Keratinocyte (primary cell): Measurements from ENCODE around the gene PRKN. TPM values are rescaled to one million over a fixed set of nuclear protein-coding genes. Genes with fewer than 3 reads are reported as not detected.

ENCODE experiments used
- DNase-seq: peaks from one replicate; pipeline ENCODE4 v3.0.0-alpha.2; 2011; ENCODE audit warnings: low read depth, missing footprints, low spot score
- FAIRE-seq: peaks from 2 replicates; lab custom pipeline; 2011; peaks lifted over from hg19 to GRCh38; lab: Jason Lieb, UNC
- H2AFZ ChIP-seq: 2 replicates; pipeline ENCODE4 v1.6.0; 2012; ENCODE audit warnings: low read length, control low read depth, inconsistent platforms; ENCODE audit not compliant: control insufficient read depth
- H3K27ac ChIP-seq: 2 replicates; pipeline ENCODE4 v1.5.1; 2011; ENCODE audit warnings: low read length; ENCODE audit not compliant: control insufficient read depth, insufficient read depth
- H3K27me3 ChIP-seq: 3 replicates; pipeline ENCODE4 v1.6.0; 2011; ENCODE audit warnings: low read length; ENCODE audit not compliant: control insufficient read depth, insufficient read depth; ENCODE audit errors: extremely low read depth
- H3K36me3 ChIP-seq, 2 experiments: 2 replicates in 1 of 2; 3 replicates in 1 of 2; pipeline ENCODE4 v1.5.1; 2011; ENCODE audit warnings: low read length in 2 of 2, mild to moderate bottlenecking in 1 of 2; ENCODE audit not compliant: control insufficient read depth in 2 of 2, insufficient read depth in 2 of 2; ENCODE audit errors: extremely low read depth in 1 of 2
- H3K4me1 ChIP-seq: 3 replicates; pipeline ENCODE4 v1.5.1; 2011; ENCODE audit warnings: low read length; ENCODE audit not compliant: control insufficient read depth, insufficient read depth; ENCODE audit errors: extremely low read depth
- H3K4me2 ChIP-seq: 3 replicates; pipeline ENCODE4 v1.6.0; 2011; ENCODE audit warnings: low read depth, low read length; ENCODE audit not compliant: control insufficient read depth, insufficient read depth; ENCODE audit errors: extremely low read depth
- H3K4me3 ChIP-seq, 3 experiments: fragments of 200-600 bp in 1 of 3; sonication (generic) in 1 of 3; 2 replicates in 2 of 3; 3 replicates in 1 of 3; pipeline ENCODE4 v1.5.1; 2011 to 2016; ENCODE audit warnings: low read length in 3 of 3, mild to moderate bottlenecking in 3 of 3, control low read depth in 2 of 3, inconsistent platforms in 1 of 3, low read depth in 1 of 3, mixed read lengths in 1 of 3, mixed run types in 1 of 3, moderate library complexity in 1 of 3; ENCODE audit not compliant: control insufficient read depth in 2 of 3, insufficient read depth in 2 of 3; ENCODE audit errors: extremely low read depth in 1 of 3
- H3K79me2 ChIP-seq: 2 replicates; pipeline ENCODE4 v1.6.0; 2012; ENCODE audit warnings: low read length; ENCODE audit not compliant: control insufficient read depth, insufficient read depth
- H3K9ac ChIP-seq: 3 replicates; pipeline ENCODE4 v1.6.0; 2011; ENCODE audit warnings: low read length; ENCODE audit not compliant: control insufficient read depth, insufficient read depth; ENCODE audit errors: extremely low read depth
- H3K9me1 ChIP-seq: 3 replicates; pipeline ENCODE4 v1.6.0; 2011; ENCODE audit warnings: low read length; ENCODE audit not compliant: control insufficient read depth, insufficient read depth; ENCODE audit errors: extremely low read depth
- H3K9me3 ChIP-seq: 2 replicates; pipeline ENCODE4 v1.5.1; 2012; ENCODE audit warnings: low read depth, low read length; ENCODE audit not compliant: control insufficient read depth
- H4K20me1 ChIP-seq: 3 replicates; pipeline ENCODE4 v1.6.0; 2011; ENCODE audit warnings: low read length; ENCODE audit not compliant: control insufficient read depth, insufficient read depth; ENCODE audit errors: extremely low read depth
- CTCF ChIP-seq, 3 experiments: IDR thresholded peaks in 1 of 3; conservative IDR thresholded peaks in 1 of 3; optimal IDR thresholded peaks in 1 of 3; 2 replicates in 2 of 3; 3 replicates in 1 of 3; pipeline versions ENCODE3 to v1.5.1; 2011; ENCODE audit warnings: low read length in 3 of 3, mild to moderate bottlenecking in 3 of 3, moderate library complexity in 2 of 3, control low read depth in 1 of 3, inconsistent platforms in 1 of 3; ENCODE audit not compliant: insufficient read depth in 2 of 3; ENCODE audit errors: extremely low read depth in 1 of 3
- EZH2 ChIP-seq: IDR thresholded peaks from one replicate; pipeline ENCODE4 v1.6.1; 2012; ENCODE audit warnings: inconsistent platforms, mild to moderate bottlenecking, low read length, moderate library complexity
- dilution Hi-C: fragments of 300-500 bp; cut with MboI; formaldehyde crosslinking; loops from one replicate; pipeline ENCODE4 v1.7.0; 2020; ENCODE audit warnings: low sequenced_read_pairs; ENCODE audit not compliant: extremely low pct_ligation_motif_present
- polyA plus RNA-seq, 5 experiments: library from polyadenylated mRNA; depleted of rRNA in 3 of 5; stranded (reverse) in 3 of 5; stranded (forward) in 1 of 5; unstranded in 1 of 5; fragments of >200 nt; gene quantifications; 1 replicate in 1 of 5; 2 replicates in 3 of 5; 3 replicates in 1 of 5; pipeline versions ENCODE4 v1.2.1 to v1.2.3, GENCODE V29; 2011 to 2012; ENCODE audit warnings: missing spikeins in 2 of 5, low read depth in 1 of 5, low replicate concordance in 1 of 5

PRKN gene
- polyA plus RNA-seq, 1 donor (not counting 4 experiments of a cell fraction or from before 2014, with no cell fraction given): 0.67 TPM

- H3K4me1 ChIP-seq: peaks cover 2% of the 10 kb centered on the region
- H3K36me3 ChIP-seq: no peaks in the 10 kb centered on the region
- DNase-seq: no peak
- no peak overlapping the region for H3K27ac ChIP-seq
- H3K9me1 ChIP-seq: no peaks in the 10 kb centered on the region
- TF ChIP-seq EZH2: no peak
- TF ChIP-seq CTCF (optimal IDR thresholded peaks at IDR 0.05 in 1 of 3, IDR thresholded peaks at IDR 0.05 in 1 of 3, conservative IDR thresholded peaks at IDR 0.05 in 1 of 3; ENCODE audit: extremely low read depth in 1 of 3, insufficient read depth in 2 of 3, low read length in 3 of 3): no peak
- no peak overlapping the region for H2AFZ ChIP-seq
- H4K20me1 ChIP-seq: no peaks in the 10 kb centered on the region
- no peak overlapping the region for H3K4me3 ChIP-seq
- no peak overlapping the region for H3K9ac ChIP-seq
- no peaks in the 10 kb centered on the region for H3K9me3 ChIP-seq
- H3K27me3 ChIP-seq: no peaks in the 10 kb centered on the region
- no peaks in the 10 kb centered on the region for H3K79me2 ChIP-seq
- H3K4me2 ChIP-seq: no peak overlapping the region
- FAIRE-seq: no peak
- dilution Hi-C loops: no loop called here
Observed at GRCh38 chr6:161446949-161447348, 1280.6 kb downstream of the PRKN start.

GRCh38 chr6:161446296-161446925, 1281.2 kb downstream of the PRKN start:
- Histone ChIP-seq H3K9me1 (no peaks in the 10 kb centered on the region), H3K4me2 (no peak overlapping the region), H3K27ac (no peak overlapping the region), H3K9ac (no peak overlapping the region), H3K4me3 (no peak overlapping the region), H2AFZ (no peak overlapping the region), H3K79me2 (no peaks in the 10 kb centered on the region), H4K20me1 (no peaks in the 10 kb centered on the region), H3K9me3 (no peaks in the 10 kb centered on the region), H3K36me3 (no peaks in the 10 kb centered on the region), H3K4me1 (peaks cover 2% of the 10 kb centered on the region), H3K27me3 (no peaks in the 10 kb centered on the region)
- no peak for FAIRE-seq
- no peak for TF ChIP-seq CTCF (optimal IDR thresholded peaks at IDR 0.05 in 1 of 3, IDR thresholded peaks at IDR 0.05 in 1 of 3, conservative IDR thresholded peaks at IDR 0.05 in 1 of 3; ENCODE audit: extremely low read depth in 1 of 3, insufficient read depth in 2 of 3, low read length in 3 of 3)
- no peak for TF ChIP-seq EZH2
- DNase-seq: no peak
- dilution Hi-C loops: no loop called here
